CMK (cell line): ENCODE results near the gene DNAJC3.
"Not testable (repeated sequence)": the region's sequence is repeated elsewhere in the genome, so short reads cannot be mapped to it uniquely, and the experiment has no call there.

Experiments
- DNase-seq: peaks from one replicate; pipeline ENCODE4 v3.0.0-alpha.2; 2010; ENCODE audit warnings: low read depth

DNAJC3 gene

DNA sequence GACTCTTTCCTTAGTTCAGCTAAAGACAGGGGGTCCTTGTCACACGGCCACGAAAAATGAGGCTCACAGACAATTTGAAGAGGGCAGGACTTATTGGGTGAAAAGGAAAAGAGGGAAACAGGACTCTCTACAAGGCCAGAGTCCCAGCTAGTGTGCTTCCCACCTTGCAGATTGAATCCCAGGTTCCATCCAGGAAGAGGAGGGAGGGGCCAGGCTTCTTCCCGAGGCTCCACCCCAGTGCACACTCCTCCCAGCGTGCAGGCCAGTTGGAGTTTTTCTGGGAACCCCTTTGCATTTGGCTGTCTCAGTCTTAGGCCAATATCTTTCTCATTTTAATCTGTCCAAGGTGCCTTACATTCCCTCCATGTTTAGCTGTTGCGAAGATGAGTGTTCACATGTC, 106.8 kb downstream of the DNAJC3 start:
- DNase-seq: no peak

DNA sequence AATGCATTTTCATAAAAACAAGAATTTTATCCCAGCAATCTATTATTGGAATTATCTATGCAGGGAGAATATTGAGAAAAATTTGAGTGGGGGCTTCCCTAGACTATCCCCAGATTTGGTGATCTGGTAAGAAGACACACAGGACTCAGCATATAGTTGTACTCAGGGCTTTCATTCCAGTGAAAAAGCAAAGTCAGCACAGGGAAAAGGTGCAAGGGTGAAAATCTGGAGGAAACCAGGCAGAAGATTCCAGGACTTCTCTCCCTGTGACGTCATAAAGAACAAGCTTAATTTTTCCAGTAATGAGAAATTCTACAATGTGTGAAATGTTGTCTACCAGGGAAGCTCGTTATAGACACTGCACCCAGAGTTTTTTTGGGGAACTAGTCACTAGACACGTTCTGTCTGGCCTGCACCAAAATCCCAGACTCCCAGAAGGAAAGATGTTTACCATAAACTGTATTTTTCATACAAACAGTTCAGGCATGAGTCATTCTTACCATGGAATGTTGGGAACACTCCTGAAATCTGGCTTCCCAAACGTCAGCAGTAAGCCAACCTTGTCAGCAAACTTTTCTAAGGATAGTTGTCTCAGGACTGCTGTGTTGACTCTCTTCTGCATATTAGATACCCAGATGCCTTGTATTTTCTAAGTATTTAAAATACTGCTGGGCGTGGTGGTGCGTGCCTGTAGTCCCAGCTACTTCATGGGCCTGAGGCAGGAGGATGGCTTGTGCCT, 107.4 kb downstream of the DNAJC3 start:
- no peak for DNase-seq

DNA sequence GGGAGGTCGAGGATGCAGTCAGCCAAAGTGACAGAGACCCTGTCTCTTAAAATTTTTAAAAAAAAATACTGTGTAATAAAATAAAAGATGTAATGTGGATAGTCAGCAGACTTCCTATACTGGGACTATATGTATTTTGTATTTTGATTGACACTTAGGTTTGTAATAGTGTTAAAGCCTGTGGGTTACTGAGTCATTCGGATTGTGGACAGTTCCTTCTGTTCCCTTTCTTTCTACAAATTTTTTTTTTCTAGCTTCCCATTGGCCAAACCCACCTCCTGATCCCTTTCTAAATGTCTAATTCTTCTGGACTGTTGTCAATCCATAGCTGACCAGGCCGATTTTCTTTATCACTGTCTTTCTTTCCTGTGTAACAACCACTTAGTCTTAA, 108.0 kb downstream of the DNAJC3 start:
- no peak for DNase-seq

DNA sequence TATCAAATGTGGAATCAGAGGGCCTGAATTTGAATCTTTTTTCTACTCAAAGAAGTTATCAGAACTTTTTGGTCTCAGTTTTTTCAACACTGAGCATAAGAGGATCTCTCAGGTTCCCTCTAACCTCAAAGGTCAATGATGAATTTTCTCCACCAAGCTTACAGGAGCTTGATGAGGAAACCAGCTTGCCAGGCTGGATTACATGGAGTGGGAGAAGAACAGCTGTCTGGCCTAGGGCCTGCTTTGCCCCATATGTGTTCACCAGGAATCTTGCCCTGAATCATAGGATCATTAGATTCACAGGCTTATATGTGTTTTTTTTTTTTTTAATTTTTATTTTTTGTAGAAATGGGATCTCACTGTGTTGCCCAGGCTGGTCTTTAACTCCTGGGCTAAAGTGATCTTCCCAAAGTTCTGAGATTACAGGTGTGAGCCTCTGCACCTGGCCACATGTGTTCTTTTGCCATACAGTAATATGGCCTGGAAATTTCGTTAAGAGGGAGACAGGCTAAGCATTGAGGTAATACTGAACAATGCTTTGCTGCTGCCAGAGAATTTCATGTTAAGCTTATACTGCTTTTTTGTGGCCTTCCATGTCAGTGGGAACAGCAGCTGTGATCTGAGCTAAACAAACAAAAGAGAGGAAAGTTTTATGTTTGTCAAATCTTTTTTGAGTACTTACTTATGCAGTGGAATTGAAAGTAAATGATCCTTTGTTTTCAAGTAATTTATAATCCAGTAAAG, 110.6 kb downstream of the DNAJC3 start:
- DNase-seq: no peak

DNA sequence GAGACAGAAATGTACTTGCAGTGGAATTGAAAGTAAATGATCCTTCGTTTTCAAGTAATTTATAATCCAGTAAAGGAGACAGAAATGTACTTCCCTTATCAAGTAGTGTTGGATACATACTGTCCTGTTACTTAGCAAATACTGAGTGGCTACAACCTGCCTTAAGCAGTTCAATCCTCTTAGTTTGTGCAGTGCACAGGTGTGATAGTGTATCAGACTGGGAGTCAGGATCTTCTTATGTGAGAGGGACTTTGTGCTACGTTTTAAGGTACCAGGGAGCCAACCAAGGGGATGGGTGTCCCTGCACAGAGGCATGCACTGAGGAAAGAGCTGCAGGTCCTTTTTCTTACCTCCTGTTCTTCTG, 111.1 kb downstream of the DNAJC3 start:
- no peak for DNase-seq

DNA sequence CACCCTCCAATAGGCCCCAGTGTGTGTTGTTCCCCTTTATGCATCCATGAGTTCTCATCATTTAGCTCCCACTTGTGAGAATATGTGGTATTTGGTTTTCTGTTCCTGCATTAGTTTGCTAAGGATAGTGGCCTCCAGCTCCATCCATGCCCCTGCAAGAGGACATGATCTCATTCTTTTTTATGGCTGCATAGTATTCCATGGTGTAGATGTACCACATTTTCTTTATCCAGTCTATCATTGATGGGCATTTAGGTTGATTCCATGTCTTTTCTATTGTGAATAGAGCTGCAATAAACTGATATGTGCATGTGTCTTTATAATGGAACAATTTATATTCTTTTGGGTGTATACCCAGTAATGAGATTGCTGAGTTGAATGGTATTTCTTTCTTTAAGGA, 112.4 kb downstream of the DNAJC3 start:
- not testable (repeated sequence) for DNase-seq

DNA sequence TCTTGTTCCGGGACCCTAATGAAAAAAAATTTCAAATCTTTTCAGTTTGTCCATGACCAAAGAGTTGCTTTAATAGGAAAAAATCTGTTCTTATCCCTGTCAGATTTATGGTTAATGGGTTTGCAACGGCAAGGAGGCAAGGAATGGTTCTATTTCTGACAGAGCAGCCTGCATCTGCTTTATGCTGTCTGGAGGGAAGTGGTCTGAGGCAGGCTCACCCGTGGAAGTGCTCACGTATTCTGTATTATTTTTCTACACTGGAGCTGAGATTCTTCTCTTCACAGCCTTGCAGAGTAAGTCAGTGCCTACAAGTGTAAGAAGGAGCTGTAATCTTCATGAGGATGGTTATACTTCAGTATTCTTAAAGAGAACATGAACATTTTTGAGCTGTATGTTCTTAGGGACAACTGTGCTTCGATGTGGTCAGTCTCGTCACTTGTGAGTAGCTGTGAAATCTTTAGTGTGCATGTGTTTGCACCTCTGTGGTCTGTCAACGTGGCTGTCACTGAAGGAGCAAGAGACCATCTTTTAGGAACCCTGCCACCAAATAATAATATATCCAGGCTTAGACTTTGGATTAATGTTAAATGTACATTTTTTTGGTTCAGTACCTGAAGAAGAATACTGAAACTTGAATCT, 114.3 kb downstream of the DNAJC3 start:
- no peak for DNase-seq

DNA sequence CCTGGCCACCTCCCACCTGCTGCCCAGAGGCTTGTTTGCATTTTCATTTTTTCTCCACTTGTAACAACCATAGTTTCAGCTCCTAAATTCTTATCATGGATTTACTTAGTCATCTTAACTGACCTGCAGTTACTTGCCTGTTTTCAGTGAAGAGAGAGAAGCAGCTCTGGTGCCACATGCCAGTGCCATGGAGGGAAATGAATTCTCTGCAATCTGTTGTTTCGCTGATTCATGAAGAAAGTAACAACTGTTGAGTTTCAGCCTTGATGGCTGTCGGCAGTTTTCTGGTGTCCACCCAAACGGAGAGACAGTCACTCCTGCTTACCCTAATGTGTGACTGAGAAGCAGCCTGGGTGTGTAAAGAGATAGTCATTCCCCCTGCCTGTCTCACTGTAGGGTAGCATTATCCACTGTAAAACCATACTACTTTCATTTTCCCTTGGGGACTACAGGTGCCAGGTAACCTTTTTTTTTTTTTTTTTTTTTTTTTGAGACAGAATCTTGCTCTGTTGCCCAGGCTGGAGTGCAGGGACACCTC, 116.1 kb downstream of the DNAJC3 start:
- no peak for DNase-seq

DNA sequence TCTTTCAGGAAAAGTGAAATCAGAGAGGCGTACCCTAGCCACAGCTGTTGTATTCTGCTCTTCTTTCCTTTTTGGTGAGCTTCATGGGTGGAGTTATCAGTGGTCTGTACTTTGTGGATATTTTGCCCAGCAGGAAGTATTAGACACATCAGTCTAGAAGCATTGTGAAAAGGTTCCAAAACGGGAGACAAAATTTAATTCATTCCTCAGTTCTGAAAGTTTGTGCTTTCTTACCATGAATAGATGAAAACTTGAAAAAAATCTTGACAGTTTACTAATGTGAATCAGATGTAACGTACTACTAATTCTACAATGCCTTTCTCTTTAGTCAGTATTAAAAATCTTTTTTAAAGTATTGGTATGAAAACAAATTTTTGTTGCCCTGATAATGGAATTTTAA, 116.8 kb downstream of the DNAJC3 start:
- no peak for DNase-seq

DNA sequence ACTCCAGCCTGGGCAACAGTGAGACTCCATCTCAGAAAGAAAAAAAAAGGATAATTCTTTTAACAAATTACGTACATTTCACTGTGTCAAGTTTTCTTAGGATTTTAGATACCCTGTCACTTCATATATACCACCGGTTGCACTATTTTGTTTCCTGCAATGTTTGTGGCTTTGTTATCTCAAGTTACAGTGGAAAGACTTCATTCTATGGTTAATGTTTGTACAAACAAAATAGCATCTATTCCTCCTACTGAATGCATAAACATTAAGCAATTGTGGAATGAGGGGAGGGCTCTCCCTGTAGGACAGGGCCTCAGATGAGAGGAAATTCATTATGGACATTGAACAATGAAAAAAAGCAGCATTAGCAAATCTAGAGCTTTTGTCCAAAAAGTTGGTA, 120.1 kb downstream of the DNAJC3 start:
- no peak for DNase-seq

DNA sequence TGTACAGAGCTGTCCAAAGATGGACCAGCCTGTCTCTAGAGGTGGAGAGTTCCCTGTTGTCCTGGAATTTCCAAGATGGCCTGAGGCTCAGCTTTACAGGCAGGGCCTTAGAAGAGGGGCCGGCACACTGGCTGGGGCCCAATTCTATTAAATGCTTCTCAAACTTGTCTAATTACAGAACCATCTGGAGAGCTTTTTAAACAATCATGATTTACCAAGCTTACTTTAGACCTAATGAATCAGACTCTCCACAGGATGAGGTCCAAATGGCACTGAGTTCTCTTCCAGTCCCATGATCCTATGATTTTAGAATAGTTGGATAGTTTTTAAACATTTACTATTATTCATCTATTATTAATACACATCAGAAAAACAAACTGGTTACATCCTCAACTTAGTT, 123.5 kb downstream of the DNAJC3 start:
- DNase-seq: no peak

DNA sequence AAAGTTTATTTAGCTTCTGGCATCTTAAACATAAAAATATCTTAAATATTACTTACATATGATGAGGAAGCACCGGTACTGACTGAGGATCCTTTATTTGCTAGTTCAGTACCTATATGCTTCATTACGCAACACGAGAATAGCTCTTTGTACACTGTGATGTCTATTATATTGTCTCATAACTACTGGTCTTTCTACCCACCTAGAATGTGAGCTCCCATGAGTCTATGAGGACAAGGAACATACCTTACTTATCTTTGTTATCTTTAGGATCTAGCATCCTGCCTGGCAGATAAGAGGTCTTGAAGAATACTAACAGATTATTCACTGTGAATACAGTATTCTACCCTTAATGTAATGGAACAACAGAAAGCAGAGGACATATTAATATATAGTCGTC, 124.9 kb downstream of the DNAJC3 start:
- no peak for DNase-seq

DNA sequence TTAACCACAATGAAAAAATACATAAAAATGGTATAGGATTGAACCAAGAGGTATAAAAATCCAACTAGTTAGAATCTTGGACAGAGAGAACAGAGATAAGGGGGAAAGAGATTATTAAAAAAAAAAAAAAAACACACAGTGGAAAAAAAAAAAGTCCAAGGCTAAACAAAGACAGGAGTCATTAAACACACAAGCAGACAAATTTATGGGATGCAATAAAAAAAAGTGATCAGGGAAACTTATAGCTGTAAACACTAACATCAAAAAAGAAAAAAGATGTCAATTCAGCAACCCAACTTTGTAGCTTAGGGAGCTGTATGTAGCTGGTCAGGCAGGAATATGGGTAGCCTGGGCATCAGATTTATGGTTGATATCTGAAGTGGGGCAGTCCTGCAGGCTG, 129.0 kb downstream of the DNAJC3 start:
- DNase-seq: no peak

DNA sequence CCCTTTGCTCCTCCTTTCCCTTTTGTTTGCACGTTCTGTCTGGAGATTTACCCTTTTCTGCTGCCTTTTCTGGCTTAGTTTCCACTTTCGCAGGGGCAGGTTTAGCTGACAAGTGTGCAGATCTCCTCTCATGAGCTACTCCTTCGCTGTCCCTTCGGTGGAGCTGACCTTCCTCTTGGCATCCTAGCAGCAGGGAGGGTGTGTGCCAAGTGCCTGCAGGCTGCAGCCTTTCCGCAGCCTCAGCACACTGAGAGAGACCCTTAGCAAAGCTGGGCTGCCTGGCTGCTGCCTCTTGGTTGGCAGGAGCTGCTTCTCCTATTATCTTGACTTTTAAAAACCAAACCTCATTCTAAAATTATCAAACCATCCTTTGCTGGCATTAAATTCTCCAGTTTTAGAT, 132.5 kb downstream of the DNAJC3 start:
- DNase-seq: no peak

DNA sequence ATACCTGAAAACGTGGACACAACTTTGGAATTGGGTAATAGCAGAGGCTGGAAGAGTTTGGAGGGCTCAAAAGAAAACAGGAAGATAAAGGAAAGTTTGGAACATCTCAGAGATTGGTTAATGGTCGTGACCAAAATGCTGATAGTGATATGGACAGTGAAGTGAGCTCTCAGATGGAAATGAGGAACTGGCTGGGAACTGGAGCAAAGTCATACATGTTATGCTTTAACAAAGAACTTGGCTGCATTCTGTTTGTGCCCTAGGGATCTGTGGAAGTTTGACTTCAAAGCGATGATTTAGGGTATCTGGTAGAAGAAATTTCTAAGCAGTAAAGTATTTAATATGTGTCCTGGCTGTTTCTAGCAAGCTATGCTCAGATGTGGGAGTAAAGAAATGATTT, 136.2 kb downstream of the DNAJC3 start:
- no peak for DNase-seq

DNA sequence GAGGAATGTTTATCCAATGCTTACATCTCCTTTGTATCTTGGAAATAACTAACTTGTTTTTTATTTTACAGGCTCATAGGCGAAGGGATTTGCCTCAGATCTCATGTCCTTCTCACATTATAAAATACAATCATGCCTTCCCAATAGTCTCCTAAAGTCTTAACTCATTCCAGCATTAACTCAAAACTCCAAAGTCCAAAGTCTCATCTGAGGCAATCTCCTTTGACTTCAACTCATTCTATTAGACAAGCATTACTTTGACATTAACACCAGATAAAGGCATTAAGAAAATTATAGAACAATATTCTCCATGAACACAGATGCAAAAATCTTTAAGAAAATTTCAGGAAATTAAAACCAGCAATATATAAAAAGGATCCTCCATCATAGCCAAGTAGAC, 137.6 kb downstream of the DNAJC3 start:
- no peak for DNase-seq

DNA sequence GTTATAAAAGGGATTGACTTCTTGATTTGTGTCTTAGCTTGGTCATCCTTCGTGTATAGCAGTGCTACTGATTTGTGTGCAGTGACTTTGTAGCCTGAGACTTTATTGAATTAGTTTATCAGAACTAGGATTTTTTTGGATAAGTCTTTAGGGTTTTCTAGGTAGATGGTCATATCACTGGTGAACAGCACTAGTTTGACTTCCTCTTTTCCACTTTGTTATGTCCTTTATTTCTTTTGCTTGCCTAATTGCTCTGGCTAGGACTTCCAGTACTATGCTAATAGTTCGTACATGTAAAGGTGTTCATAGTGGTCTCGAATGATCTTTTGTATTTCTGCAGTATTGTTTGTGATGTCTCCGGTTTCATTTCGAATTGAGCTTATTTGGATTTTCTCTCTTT, 145.4 kb downstream of the DNAJC3 start:
- no peak for DNase-seq

DNA sequence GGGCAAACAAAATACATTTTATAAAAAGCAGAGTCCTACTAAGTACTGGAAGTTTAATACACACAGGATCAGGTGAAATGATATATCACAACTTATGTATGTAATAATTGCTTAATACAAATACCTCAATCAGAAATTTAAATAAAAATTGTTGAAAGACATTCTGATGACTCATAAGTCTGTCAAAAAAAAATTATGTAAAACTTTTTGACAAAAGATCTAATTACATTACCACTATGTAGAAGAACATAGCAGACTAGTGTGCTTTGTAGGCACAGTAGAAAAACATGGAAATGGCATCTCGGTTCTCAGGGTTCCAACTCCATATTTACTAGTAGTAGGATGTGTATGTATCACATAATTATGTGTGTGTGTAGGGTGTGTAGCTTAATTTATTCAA, 156.2 kb downstream of the DNAJC3 start:
- DNase-seq: no peak

DNA sequence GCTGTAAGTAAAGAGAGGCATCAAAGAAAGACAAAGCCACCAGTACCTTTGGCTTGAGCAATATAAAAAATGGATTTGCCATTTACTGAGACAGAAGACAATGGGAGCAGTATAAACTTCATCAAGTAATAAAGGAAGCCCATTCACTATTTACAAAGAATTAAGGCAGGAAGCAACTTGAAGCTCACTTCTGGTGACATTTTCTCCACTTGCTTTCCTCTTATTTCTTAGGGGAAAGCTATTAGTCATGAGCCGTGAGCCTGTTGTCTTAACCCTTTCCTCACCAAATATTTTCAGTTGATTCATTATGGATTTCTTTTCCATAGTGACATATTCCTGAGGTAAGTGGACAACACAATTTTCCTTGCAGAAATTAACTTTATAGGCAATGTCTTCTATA, 156.8 kb downstream of the DNAJC3 start:
- no peak for DNase-seq

DNA sequence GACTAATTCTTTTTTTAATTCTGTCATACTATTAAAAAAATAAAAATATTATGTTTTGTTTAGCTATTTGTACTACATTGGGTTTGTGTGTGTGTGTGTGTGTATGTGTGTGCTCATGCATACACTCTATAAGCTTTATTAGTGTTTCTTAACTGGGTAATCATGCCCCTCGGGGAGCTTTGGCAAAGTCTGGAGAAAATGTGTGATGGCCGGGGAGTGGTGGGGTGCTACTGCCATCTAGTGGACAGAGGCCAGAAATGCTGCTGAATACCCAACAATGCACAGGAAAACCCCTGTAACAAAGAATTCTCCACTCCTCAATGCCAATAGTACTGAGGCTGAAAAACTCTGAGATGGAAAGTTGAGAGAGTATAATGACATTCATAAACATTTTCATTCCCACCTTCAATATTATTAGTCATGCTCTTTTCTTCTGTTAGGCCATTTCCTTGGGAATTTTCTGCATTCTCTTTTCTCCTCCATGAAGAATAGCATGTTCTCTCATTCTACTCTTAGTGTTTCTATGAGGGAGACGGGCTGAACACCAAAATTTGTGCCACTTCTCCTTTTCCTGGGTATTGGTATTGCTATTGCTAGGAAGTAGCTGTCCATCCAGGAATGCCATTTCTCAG, 157.3 kb downstream of the DNAJC3 start:
- DNase-seq: peak; percentile 30

DNA sequence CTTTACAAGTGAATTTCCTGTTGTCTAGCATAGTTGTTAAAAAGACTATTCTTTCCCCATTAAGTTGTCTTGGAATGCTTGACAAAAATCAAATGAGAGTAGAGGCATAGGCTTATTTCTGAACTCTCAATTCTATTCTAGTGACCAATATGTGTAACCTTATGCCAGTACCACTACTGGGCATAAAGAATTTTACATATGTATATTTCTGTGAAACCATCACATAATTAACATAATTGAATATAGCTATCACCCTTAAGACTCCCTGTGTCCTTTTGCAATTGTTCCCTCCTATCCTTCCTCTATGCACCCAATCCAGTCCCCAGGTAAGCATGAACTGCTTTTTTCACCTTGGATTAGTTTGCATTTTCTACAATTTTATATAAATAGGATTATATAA, 165.0 kb downstream of the DNAJC3 start:
- no peak for DNase-seq

DNA sequence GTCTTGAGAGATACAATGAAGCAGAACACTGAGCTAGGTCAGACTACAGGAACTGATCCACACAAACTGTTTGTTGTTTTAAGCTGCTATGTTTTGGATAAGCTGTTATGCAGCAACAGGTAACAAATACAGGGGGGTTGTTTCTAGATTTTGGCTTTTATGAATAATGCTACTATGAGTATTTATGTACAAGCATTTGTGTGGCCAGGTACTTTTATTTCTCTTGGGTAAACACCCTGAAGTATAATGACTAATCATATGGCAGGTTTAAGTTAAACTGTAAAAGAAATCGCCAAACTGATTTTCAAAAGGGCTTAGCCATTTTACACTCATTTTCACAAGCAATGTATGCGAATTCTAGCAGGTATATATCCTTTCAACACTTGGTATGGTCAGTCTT, 166.0 kb downstream of the DNAJC3 start:
- no peak for DNase-seq
